HEK293 (cell line): Measurements from ENCODE around the gene SH3BP5L.

Experiments used
- CTCF ChIP-seq: fragments of 450-650 bp; formaldehyde crosslinking; IDR thresholded peaks from 2 replicates; pipeline ENCODE4 v1.5.1; 2016; ENCODE audit warnings: missing biosample characterization, missing genetic modification characterization
- TCF7L2 ChIP-seq: IDR thresholded peaks from 2 replicates; pipeline ENCODE4 v1.6.1; 2011; ENCODE audit warnings: low read depth, mild to moderate bottlenecking, inconsistent platforms, low read length, moderate library complexity, borderline replicate concordance
- ZNF24 ChIP-seq: fragments of 450-650 bp; formaldehyde crosslinking; IDR thresholded peaks from 2 replicates; pipeline ENCODE4 v1.5.1; 2016; ENCODE audit warnings: missing biosample characterization, missing genetic modification characterization

DNA sequence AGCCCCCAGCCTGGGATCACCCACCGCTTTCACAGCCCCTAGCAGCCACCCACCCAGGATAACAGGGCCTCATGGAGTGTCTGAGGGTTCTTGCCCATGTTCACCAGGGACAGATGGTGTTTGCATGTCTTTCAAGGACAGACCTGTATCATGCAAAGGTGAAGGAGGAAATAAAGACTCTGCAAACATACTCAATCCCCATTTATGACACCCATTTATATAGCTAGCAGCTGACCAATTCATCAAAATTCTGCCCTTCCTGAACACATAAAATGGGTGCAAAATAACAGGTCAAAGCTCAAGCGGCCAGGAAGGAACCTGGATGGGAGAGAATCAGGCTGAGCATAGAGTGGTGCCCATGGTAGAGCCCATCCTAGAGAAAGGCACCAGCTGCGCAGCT lies 37.4 kb downstream of the SH3BP5L start:
- TF ChIP-seq CTCF (tag by site-specific recombination) (no peak), TCF7L2 (no peak), ZNF24 (tag by site-specific recombination) (no peak)
